Transverse colon (tissue), 4 donors: ENCODE measurements around the gene ADD1. TPM values are rescaled to one million over a fixed set of nuclear protein-coding genes. Genes with fewer than 3 reads are reported as not detected.

Experiments used
- DNase-seq: peaks from one replicate; pipeline ENCODE4 v3.0.0-alpha.2; 2019
- H3K27ac ChIP-seq, 4 donors: fragments of 200-600 bp; sonication (generic); 2 replicates each; pipeline ENCODE4 v1.5.1; 2016 to 2018; ENCODE audit warnings: inconsistent platforms in 4 of 4
- H3K27me3 ChIP-seq: fragments of 200-600 bp; sonication (generic); 2 replicates; pipeline ENCODE4 v1.5.1; 2017; ENCODE audit warnings: inconsistent platforms
- H3K36me3 ChIP-seq, 4 donors: fragments of 200-600 bp; sonication (generic); 2 replicates each; pipeline ENCODE4 v1.5.1; 2017 to 2019; ENCODE audit warnings: inconsistent platforms in 4 of 4
- H3K4me1 ChIP-seq, 4 donors: fragments of 200-600 bp; sonication (generic); 2 replicates each; pipeline ENCODE4 v1.5.1; 2017 to 2020; ENCODE audit warnings: inconsistent platforms in 4 of 4
- H3K4me3 ChIP-seq, 4 donors: fragments of 200-600 bp; sonication (generic); 1 replicate in 1 of 4; 2 replicates in 3 of 4; pipeline versions ENCODE4 v1.5.1 to v1.6.1; 2017 to 2019; ENCODE audit warnings: inconsistent platforms in 4 of 4
- H3K9me3 ChIP-seq, 2 donors: fragments of 200-600 bp; sonication (generic); 2 replicates each; pipeline ENCODE4 v1.5.1; 2017 to 2019; ENCODE audit warnings: inconsistent platforms in 2 of 2
- CTCF ChIP-seq, 5 experiments: fragments of 200-600 bp in 3 of 5; fragments of 450-650 bp in 2 of 5; sonication (generic) in 3 of 5; IDR thresholded peaks; 1 replicate in 2 of 5; 2 replicates in 3 of 5; pipeline ENCODE4 v1.5.1; 2016 to 2017; ENCODE audit warnings: antibody characterized with exemption in 5 of 5, inconsistent platforms in 3 of 5, mild to moderate bottlenecking in 2 of 5, moderate library complexity in 1 of 5
- EP300 ChIP-seq: sonication (generic); formaldehyde crosslinking; IDR thresholded peaks from one replicate; pipeline ENCODE4 v1.6.1; 2017; ENCODE audit warnings: antibody characterized with exemption, low read depth
- POLR2A ChIP-seq: fragments of 450-650 bp; IDR thresholded peaks from one replicate; pipeline ENCODE4 v1.6.1; 2016; ENCODE audit warnings: antibody characterized with exemption, mild to moderate bottlenecking, moderate library complexity
- POLR2AphosphoS5 ChIP-seq, 3 donors: sonication (generic); formaldehyde crosslinking; IDR thresholded peaks; one replicate each; pipeline ENCODE4 v1.6.1; 2016; ENCODE audit warnings: antibody characterized with exemption in 3 of 3
- WGBS, 2 donors: methylation state at CpG; one replicate each; pipeline ENCODE4 v1.1.5; 2018; ENCODE audit warnings: low coverage in 1 of 2; 5-methylcytosine and 5-hydroxymethylcytosine counted together
- in situ Hi-C, 4 donors: fragments of 200-750 bp; cut with MboI; loops; one replicate each; pipeline versions ENCODE4 v1.15.0 to v1.15.1; 2017; ENCODE audit warnings: low sequenced_read_pairs in 3 of 4, low pct_ligation_motif_present in 1 of 4, low pct_unique_long_range_greater_than_20kb in 1 of 4
- intact Hi-C: fragments of 100-400 bp; cut with DNase I; formaldehyde crosslinking; loops from one replicate; pipeline ENCODE4 v1.15.1; 2023; ENCODE audit warnings: low total_unique reads
- total RNA-seq, 4 donors: library from RNA; depleted of rRNA; stranded (reverse); fragments of >200 nt; gene quantifications; one replicate each; pipeline ENCODE4 v1.1.0, GENCODE V29; 2016

ADD1 gene
- total RNA-seq, 4 donors from 2014 or later, result 218 to 392 (median 299) TPM

GRCh38 chr4:2907706-2908293, 64.2 kb downstream of the ADD1 start:
- peaks cover 0 to 43% (median 15%) of the 10 kb centered on the region in 4 donors for H3K36me3 ChIP-seq
- in situ Hi-C loops, result no loop called here
- DNase-seq, result no peak

GRCh38 chr4:2908686-2909085, 65.0 kb downstream of the ADD1 start:
- no peaks in the 10 kb centered on the region for H3K27me3 ChIP-seq
- 91% methylated on average over 7 of the region's 7 CpGs; no CpG with 5 or more reads in 1 of the 2 donors for WGBS, 2 donors
- H3K9me3 ChIP-seq, result no peaks in the 10 kb centered on the region
- H3K36me3 ChIP-seq, result peaks cover 0 to 47% (median 19%) of the 10 kb centered on the region in 4 donors
- DNase-seq, result no peak
- no peak overlapping the region for H3K27ac ChIP-seq
- H3K4me1 ChIP-seq, result peaks cover 0 to 13% (median 0%) of the 10 kb centered on the region in 4 donors
- intact Hi-C loops, result no loop called here
- TF ChIP-seq CTCF (IDR thresholded peaks at IDR 0.05) (no peak), POLR2A (no peak), POLR2AphosphoS5 (IDR thresholded peaks at IDR 0.05) (no peak), EP300 (no peak)
- H3K4me3 ChIP-seq, result no peak overlapping the region
- in situ Hi-C loops, result no loop called here

More at GRCh38 chr4:2907706-2908293, 64.2 kb downstream of the ADD1 start:
- no peaks in the 10 kb centered on the region for H3K27me3 ChIP-seq
- peaks cover 0 to 13% (median 0%) of the 10 kb centered on the region in 4 donors for H3K4me1 ChIP-seq
- intact Hi-C loops, result no loop called here
- H3K4me3 ChIP-seq, result no peak overlapping the region
- H3K27ac ChIP-seq, result no peak overlapping the region
- WGBS, 2 donors, result 67 to 97% methylated on average over 6 to 11 of the region's 11 CpGs
- TF ChIP-seq EP300 (no peak), POLR2AphosphoS5 (IDR thresholded peaks at IDR 0.05) (no peak), CTCF (IDR thresholded peaks at IDR 0.05) (no peak), POLR2A (no peak)
- H3K9me3 ChIP-seq, result no peaks in the 10 kb centered on the region

- in situ Hi-C loops (no loop called here), intact Hi-C loops (no loop called here)
- TF ChIP-seq POLR2AphosphoS5 (IDR thresholded peaks at IDR 0.05) (no peak), EP300 (no peak)
- no peaks in the 10 kb centered on the region for H3K27me3 ChIP-seq
- DNase-seq, result no peak
- H3K9me3 ChIP-seq, result no peaks in the 10 kb centered on the region
- no peak overlapping the region for H3K27ac ChIP-seq
- WGBS, 2 donors, result 92 to 100% methylated on average over 3 to 8 of the region's 8 CpGs
- H3K4me1 ChIP-seq, result peaks cover 0 to 13% (median 0%) of the 10 kb centered on the region in 4 donors
- no peak overlapping the region for H3K4me3 ChIP-seq
- H3K36me3 ChIP-seq, result peaks cover 0 to 56% (median 22%) of the 10 kb centered on the region in 4 donors
Measured at GRCh38 chr4:2909583-2909982, 65.9 kb downstream of the ADD1 start.

GRCh38 chr4:2910409-2910808, 66.8 kb downstream of the ADD1 start:
- no peaks in the 10 kb centered on the region for H3K27me3 ChIP-seq
- DNase-seq, result no peak
- intact Hi-C loops (no loop called here), in situ Hi-C loops (no loop called here)
- H3K36me3 ChIP-seq, result peaks cover 0 to 61% (median 19%) of the 10 kb centered on the region in 4 donors
- peaks cover 0 to 13% (median 0%) of the 10 kb centered on the region in 4 donors for H3K4me1 ChIP-seq
- no peak overlapping the region for H3K27ac ChIP-seq
- TF ChIP-seq POLR2AphosphoS5 (IDR thresholded peaks at IDR 0.05), result no peak
- no peak for TF ChIP-seq EP300
- TF ChIP-seq CTCF (IDR thresholded peaks at IDR 0.05), result no peak
- no peak for TF ChIP-seq POLR2A
- 86% methylated on average over 7 of the region's 7 CpGs; no CpG with 5 or more reads in 1 of the 2 donors for WGBS, 2 donors
- no peak overlapping the region for H3K4me3 ChIP-seq
- no peaks in the 10 kb centered on the region for H3K9me3 ChIP-seq
